GM18870 (cell line): ENCODE data around the gene TBC1D14.
A peak's percentile ranks its signal among the peaks of the same experiment; 100 is the strongest.

Source experiments
- ATAC-seq: cut with Tn5 transposase; IDR thresholded peaks from one replicate; pipeline ENCODE4 v1.9.1; 2021; ENCODE audit warnings: moderate library complexity; ENCODE audit not compliant: unreplicated experiment

Gene TBC1D14

GRCh38 chr4:6926681-6927478, 17.3 kb downstream of the TBC1D14 start:
- ATAC-seq: no peak

DNA sequence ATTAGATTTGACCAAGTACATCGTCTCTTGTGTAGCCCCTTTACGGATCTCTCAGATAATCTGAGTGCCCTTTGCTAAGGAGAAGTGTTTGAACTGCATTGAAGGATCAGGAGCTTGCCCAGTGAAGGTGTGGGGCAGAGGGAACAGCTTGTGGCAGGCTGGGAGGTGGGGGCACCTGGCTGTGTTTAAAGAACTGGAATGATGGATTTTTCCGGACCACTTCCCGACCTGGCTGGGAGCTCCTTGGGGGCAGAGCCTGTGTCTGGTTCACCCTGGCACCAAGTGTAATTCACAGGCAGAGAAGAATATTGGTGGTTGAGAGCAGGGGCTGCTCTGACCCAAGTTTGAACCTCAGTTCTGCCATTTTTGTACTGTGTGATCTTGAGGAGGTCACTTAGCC, 18.5 kb downstream of the TBC1D14 start:
- no peak for ATAC-seq

DNA sequence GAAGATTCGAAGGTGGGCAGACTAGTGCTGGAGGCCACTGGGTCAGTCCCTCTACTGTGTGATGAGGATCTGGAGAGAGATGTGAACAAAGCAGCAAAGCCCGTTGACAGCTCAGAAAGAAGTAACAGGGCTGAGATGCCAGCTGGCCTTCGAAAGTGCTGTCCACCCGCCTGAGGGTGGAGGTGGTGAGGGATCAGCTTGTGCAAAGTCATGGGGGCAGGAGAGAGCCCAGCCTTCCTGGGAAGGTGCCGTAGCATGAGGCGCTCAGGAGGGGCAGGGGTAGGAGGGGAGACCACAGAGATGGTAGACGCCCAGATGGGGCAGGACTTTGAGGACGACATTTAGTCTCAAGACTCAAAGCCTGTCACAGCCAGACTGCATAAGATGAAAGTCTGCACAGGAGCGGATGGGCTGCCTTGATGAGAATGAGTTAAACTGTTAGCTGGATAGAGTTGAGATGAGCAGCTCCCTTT, 19.7 kb downstream of the TBC1D14 start:
- no peak for ATAC-seq

GRCh38 chr4:6929812-6930464, 20.3 kb downstream of the TBC1D14 start:
- ATAC-seq: no peak

- ATAC-seq: no peak
These were observed 22.8 kb downstream of the TBC1D14 start for GRCh38 chr4:6932475-6932874.

DNA sequence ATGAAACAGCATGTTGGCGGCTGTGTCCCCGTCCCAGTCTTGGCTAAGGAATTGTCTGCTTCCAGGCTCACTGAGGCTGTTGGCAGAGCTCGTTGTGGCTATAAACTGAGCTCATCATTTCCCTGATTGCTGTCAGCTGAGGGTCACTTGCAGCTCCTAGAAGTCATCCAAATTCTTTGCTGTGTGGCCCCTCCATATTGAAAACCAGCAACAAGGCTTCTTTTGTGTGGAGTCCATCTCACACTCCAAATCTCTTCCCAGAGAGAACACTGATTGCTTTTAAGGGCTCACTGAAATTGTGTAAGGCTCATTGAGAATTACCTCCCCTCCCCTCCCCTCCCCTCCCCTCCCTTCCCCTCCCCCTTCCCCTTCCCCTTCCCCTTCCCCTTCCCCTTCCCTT, 23.3 kb downstream of the TBC1D14 start:
- no peak for ATAC-seq

- ATAC-seq: no peak
These were observed 24.2 kb downstream of the TBC1D14 start for GRCh38 chr4:6933691-6934430.

GRCh38 chr4:6935965-6936364, 26.3 kb downstream of the TBC1D14 start:
- no peak for ATAC-seq

GRCh38 chr4:6937201-6937600, 27.6 kb downstream of the TBC1D14 start:
- no peak for ATAC-seq

DNA sequence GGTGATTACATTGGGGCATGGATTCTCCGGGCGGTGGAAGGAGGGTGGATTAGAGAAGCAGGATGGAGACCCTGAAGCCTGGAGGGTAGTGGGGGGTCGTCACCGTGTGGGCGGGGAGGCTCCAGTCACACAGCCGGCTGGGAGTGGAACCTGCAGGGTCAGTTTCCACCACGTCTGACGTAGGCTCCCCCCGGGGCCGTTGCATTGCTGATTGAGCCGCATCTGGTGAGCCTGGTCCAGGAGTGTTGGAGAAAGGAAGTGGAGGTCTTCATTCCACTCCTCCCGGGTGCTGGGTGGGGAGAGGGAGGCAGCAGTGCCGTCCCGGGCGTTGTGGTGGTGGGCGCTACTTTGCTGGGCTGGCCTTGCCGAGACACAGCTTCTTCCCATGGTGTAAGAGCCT, 28.1 kb downstream of the TBC1D14 start:
- no peak for ATAC-seq

DNA sequence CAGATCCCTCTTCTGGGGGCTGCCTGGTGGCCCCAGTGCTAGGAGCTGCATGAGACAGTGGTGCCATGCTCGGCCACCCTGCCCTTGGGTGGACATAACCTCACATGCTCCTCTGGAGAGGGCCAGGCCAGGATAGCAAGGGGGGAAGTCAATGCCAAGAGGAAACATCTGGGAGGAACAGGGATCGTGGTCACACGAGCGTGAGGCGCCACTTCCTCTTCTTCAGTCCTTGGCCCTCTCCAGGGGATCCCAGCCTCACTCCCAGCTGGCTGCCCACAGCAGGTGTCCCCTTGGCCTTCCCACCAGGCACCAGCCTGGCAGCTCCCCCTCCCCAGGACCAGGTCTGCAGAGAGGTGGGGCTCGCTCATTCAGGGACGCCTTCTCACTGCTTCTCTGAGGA, 28.6 kb downstream of the TBC1D14 start:
- ATAC-seq: no peak

DNA sequence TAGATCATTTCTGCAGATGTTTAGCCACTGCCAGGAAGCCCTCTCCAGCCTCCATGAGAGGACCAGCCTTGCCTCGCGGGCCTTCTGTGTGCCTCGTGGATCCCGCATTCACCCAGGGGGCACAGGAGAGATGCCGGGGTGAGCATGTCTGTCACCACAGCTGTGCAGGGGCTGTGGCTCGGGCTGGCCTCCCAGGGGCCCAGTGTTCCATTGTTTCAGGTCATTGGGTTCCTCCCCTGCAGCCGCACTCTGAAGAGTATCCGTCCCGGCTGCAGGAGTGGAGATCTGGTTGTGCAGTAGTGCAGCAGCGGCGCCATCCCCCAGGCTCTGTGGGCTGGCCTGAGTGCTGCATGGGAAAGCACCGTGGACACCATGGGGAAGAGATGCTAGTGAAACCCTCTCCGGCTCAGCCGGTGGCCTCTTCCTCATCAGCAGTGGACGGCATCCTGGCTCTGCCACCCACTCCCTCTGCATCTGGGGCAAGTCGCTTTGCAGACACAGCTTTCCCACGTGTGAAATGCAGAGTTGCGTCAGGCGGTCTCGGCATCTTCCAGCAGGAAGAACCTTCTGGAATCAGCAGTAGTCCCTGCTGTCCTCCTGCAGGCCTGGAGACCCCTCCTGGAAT, 29.1 kb downstream of the TBC1D14 start:
- no peak for ATAC-seq

DNA sequence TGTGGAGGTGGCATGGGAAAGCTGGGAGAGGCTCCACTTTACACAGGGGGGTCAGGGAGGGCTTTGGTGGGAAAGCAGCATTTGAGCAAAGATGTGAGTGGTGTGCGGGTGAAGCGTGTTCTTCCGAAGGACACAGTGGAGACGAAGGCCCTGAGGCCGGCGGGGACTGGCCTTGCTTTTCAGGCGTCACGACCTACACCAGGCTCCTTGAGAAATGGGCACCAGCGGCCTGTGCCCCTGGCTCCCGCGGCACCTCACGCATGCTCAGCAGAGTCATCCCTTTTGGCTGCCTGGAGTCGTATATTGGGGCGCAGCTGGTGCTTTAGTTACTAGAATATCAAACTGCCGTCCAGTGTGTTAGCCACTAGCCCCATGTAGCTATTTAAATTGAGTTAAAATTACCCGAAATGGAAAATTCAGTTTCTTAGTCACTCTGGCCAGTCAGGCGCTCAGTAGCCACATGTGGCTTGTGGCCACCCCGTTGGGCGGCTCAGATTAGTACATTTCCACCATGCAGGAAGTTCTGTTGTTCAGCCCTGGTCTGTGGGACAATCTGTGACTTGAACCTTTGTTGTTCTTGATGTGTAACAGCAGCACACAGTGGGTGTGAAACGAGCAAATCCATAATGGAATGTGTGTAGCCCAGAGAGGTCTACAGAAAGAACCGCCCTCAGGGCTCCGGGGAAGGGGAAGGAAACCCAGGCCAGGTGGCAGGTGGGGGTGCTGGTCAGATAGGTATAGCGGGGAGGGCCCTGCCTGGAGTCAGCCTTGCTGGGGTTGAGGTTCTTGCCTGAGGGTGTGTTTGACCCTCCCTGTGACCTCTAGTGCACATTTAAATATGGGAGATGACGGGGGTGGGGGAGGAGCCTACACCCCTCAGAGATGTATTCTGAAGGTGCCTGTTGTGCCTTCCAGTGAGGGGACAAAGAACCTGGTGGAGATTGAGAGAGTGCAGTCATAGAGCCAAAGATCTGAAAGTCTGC, 30.4 kb downstream of the TBC1D14 start:
- no peak for ATAC-seq

GRCh38 chr4:6940744-6941137, 31.1 kb downstream of the TBC1D14 start:
- ATAC-seq: no peak

GRCh38 chr4:6941796-6942195, 32.2 kb downstream of the TBC1D14 start:
- ATAC-seq: peak; percentile 7

- peak; percentile 85 for ATAC-seq
These were observed 32.7 kb downstream of the TBC1D14 start for GRCh38 chr4:6942238-6942800.

DNA sequence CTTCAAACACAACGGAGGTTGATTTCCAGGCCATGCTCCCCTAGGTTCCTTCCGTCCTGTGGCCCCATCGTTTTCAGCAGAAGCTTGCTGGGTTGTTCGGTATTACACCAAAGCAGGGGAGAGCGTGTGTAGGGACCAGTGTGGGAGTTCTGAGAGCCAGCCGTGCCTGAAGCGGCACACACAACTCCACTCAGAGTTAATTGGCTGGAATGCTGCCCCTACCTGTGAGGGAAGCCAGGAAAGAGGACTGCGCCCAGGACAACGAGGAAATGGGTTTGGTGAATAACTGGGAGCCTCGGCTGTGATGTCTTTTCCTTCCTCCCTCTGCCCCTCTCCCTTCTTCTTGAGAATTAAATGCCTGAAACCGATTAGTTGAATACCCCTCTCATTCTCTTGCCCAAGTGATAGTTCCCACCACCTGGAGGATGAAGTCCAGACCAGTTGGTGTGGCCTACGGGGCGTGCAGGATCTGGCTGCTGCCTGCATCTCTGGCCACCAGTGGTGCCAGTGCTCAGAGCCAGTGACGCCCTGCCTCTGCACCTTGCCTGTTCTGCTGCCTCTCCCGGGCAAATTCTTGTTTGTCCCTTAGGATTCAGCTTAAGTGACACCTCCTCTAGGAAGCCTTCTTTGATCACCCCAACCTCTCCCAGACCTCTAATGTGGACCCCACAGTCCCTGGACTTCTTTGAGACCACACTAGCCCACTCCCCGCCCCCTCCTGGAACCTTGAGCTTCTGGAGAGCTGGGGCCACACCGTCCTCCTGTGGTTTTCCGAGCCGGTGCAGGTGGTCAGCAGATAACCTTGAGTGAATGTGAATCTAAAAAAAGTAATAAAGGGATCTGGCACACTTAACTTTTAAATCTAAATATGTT, 33.6 kb downstream of the TBC1D14 start:
- ATAC-seq: no peak

DNA sequence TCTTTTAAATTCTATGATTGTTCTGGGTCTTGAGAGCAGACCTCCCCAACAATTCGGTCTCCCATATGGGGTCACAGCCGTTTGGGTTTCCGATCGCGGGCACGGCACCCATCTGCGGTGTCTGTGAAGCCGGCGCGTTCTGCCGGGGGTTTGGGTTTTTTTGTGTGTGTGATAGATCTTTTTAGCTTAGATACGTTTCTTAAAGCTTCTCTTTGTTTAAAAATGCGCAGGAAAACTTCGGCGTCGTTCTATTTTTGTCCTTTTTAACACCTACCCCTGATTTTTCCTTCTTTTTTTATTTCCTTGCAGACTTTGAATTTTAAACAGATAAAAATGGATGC, 34.2 kb downstream of the TBC1D14 start:
- ATAC-seq: no peak
